IPS-18a (cell line): ENCODE results near the gene PUS1.
A peak's percentile ranks its signal among the peaks of the same experiment; 100 is the strongest.
"Not testable (repeated sequence)": the region's sequence is repeated elsewhere in the genome, so short reads cannot be mapped to it uniquely, and the experiment has no call there.

Source experiments
- H3K27ac ChIP-seq: one replicate; pipeline ENCODE4 v1.5.1; 2013; ENCODE audit warnings: low read length
- H3K27me3 ChIP-seq: one replicate; pipeline ENCODE4 v1.6.1; 2013; ENCODE audit warnings: mild to moderate bottlenecking, low read length; ENCODE audit not compliant: control insufficient read depth, insufficient read depth
- H3K36me3 ChIP-seq: one replicate; pipeline ENCODE4 v1.6.1; 2013; ENCODE audit warnings: low read depth, low read length; ENCODE audit not compliant: control insufficient read depth
- H3K4me1 ChIP-seq: one replicate; pipeline ENCODE4 v1.6.1; 2013; ENCODE audit warnings: low read depth, low read length; ENCODE audit not compliant: control insufficient read depth
- H3K4me3 ChIP-seq: one replicate; pipeline ENCODE4 v1.5.1; 2013; ENCODE audit warnings: low read length
- H3K9ac ChIP-seq: one replicate; pipeline ENCODE4 v1.6.1; 2013; ENCODE audit warnings: mild to moderate bottlenecking, low read length, moderate library complexity
- H3K9me3 ChIP-seq: one replicate; pipeline ENCODE4 v1.6.1; 2013; ENCODE audit warnings: low read depth, low read length; ENCODE audit not compliant: control insufficient read depth

PUS1 gene

GRCh38 chr12:131928711-131929580 lies at the start of gene PUS1:
Gene PUS1 (plus strand): TSS chr12:131929276. CDS start chr12:131929723, 447 bp downstream.
- H3K27ac ChIP-seq: peak within 1 kb of the TSS; percentile 68
- peaks cover 29% of the 10 kb centered on the region for H3K36me3 ChIP-seq
- H3K4me3 ChIP-seq: peak within 1 kb of the TSS; percentile 85
- peak within 1 kb of the TSS; percentile 90 for H3K9ac ChIP-seq
- no peaks in the 10 kb centered on the region for H3K27me3 ChIP-seq
- no peaks in the 10 kb centered on the region for H3K4me1 ChIP-seq
- no peaks in the 10 kb centered on the region for H3K9me3 ChIP-seq

GRCh38 chr12:131882804-131883520 lies 46.1 kb upstream of the PUS1 start:
- Histone ChIP-seq H3K27ac (no peak overlapping the region), H3K9ac (no peak overlapping the region), H3K27me3 (no peaks in the 10 kb centered on the region), H3K36me3 (no peaks in the 10 kb centered on the region), H3K4me1 (peaks cover 11% of the 10 kb centered on the region), H3K4me3 (no peak overlapping the region), H3K9me3 (no peaks in the 10 kb centered on the region)

- Histone ChIP-seq H3K4me3 (no peak overlapping the region), H3K27ac (no peak overlapping the region), H3K9ac (no peak overlapping the region)
These were observed 45.6 kb upstream of the PUS1 start for GRCh38 chr12:131883521-131883900.

GRCh38 chr12:131885076-131885475 lies 44.0 kb upstream of the PUS1 start:
- H3K27ac ChIP-seq, H3K4me3 ChIP-seq, H3K9me3 ChIP-seq, H3K4me1 ChIP-seq, H3K36me3 ChIP-seq, H3K9ac ChIP-seq, H3K27me3 ChIP-seq: not testable (repeated sequence)

More at GRCh38 chr12:131883521-131883900, 45.6 kb upstream of the PUS1 start:
- H3K36me3 ChIP-seq: no peaks in the 10 kb centered on the region
- H3K27me3 ChIP-seq: no peaks in the 10 kb centered on the region
- peaks cover 6% of the 10 kb centered on the region for H3K4me1 ChIP-seq
- no peaks in the 10 kb centered on the region for H3K9me3 ChIP-seq

GRCh38 chr12:131885543-131886057 lies 43.5 kb upstream of the PUS1 start:
- Histone ChIP-seq H3K36me3 (no peaks in the 10 kb centered on the region), H3K27ac (no peak overlapping the region), H3K4me1 (no peaks in the 10 kb centered on the region), H3K9ac (no peak overlapping the region), H3K4me3 (no peak overlapping the region), H3K9me3 (no peaks in the 10 kb centered on the region), H3K27me3 (no peaks in the 10 kb centered on the region)

- H3K9ac ChIP-seq, H3K27me3 ChIP-seq, H3K27ac ChIP-seq, H3K4me1 ChIP-seq, H3K36me3 ChIP-seq, H3K4me3 ChIP-seq, H3K9me3 ChIP-seq: not testable (repeated sequence)
These were observed 37.4 kb upstream of the PUS1 start for GRCh38 chr12:131891722-131892121.

GRCh38 chr12:131892711-131893604 lies 36.1 kb upstream of the PUS1 start:
- H3K4me3 ChIP-seq: no peak overlapping the region
- H3K27me3 ChIP-seq: no peaks in the 10 kb centered on the region
- H3K9me3 ChIP-seq: no peaks in the 10 kb centered on the region

GRCh38 chr12:131893605-131894312 lies 35.3 kb upstream of the PUS1 start:
- H3K27me3 ChIP-seq: no peaks in the 10 kb centered on the region
- H3K27ac ChIP-seq: no peak overlapping the region
- H3K9ac ChIP-seq: no peak overlapping the region
- peaks cover 5% of the 10 kb centered on the region for H3K4me1 ChIP-seq
- no peaks in the 10 kb centered on the region for H3K36me3 ChIP-seq
- H3K4me3 ChIP-seq: no peak overlapping the region
- no peaks in the 10 kb centered on the region for H3K9me3 ChIP-seq

More at GRCh38 chr12:131892711-131893604, 36.1 kb upstream of the PUS1 start:
- H3K9ac ChIP-seq: no peak overlapping the region
- no peak overlapping the region for H3K27ac ChIP-seq
- H3K36me3 ChIP-seq: no peaks in the 10 kb centered on the region
- peaks cover 5% of the 10 kb centered on the region for H3K4me1 ChIP-seq

- no peaks in the 10 kb centered on the region for H3K9me3 ChIP-seq
- H3K27ac ChIP-seq: no peak within 1 kb of the TSS
- no peaks in the 10 kb centered on the region for H3K27me3 ChIP-seq
- peak within 1 kb of the TSS; percentile 50 for H3K9ac ChIP-seq
- H3K36me3 ChIP-seq: no peaks in the 10 kb centered on the region
- peaks cover 5% of the 10 kb centered on the region for H3K4me1 ChIP-seq
- peak within 1 kb of the TSS; percentile 62 for H3K4me3 ChIP-seq
These were observed 34.7 kb upstream of the PUS1 start, which contains the start of gene ULK1 for GRCh38 chr12:131894313-131894860. Gene ULK1 (plus strand): TSS chr12:131894622. CDS start chr12:131895002, 380 bp downstream.

GRCh38 chr12:131894981-131895639 lies 34.0 kb upstream of the PUS1 start:
- Histone ChIP-seq H3K27ac (no peak overlapping the region), H3K9ac (peak overlapping the region; percentile 50)

More at GRCh38 chr12:131894981-131895639, 34.0 kb upstream of the PUS1 start:
- Histone ChIP-seq H3K36me3 (no peaks in the 10 kb centered on the region), H3K27me3 (no peaks in the 10 kb centered on the region), H3K4me3 (peak overlapping the region; percentile 62), H3K9me3 (no peaks in the 10 kb centered on the region), H3K4me1 (peaks cover 5% of the 10 kb centered on the region)
